ENCODE measurements around the gene NUP133. TPM values are rescaled to one million over a fixed set of nuclear protein-coding genes. Genes with fewer than 3 reads are reported as not detected.

The NUP133 gene
- total and polyA plus RNA-seq, 4 donors: 5.7 to 22.7 (median 10.4) TPM

DNA sequence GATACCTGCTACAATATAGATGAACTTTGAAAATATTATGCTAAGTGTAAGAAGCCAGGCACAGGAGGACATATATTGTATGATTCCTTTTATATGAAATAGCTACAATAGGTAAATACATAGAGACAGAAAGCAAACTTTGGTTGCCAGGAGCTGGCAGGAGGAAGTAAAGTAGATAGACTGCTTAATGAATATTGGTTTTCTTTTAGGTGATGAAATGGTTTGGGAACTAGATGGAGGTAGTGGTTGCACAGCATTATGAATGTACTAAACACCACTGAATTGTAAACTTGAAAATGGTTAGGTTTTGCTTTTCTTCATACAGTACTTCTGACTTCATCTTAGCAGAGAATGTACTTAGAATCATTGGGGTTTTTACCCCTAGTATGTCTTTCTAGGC is 28.8 kb upstream of the NUP133 start:
- no peak overlapping the region for H3K9ac ChIP-seq (ENCODE audit: low read depth in 1 of 2, low read length in 2 of 2)
- H3K27me3 ChIP-seq (ENCODE audit: control insufficient read depth in 4 of 4, insufficient read depth in 4 of 4, low read length in 3 of 4): no peaks in the 10 kb centered on the region
- no peaks in the 10 kb centered on the region for H3K9me3 ChIP-seq (ENCODE audit: control insufficient read depth in 4 of 4, low read length in 3 of 4)
- peaks cover 0 to 9% (median 1%) of the 10 kb centered on the region in 4 donors for H3K4me1 ChIP-seq (ENCODE audit: control insufficient read depth in 4 of 4, insufficient read depth in 4 of 4, low read length in 3 of 4)
- H3K36me3 ChIP-seq (ENCODE audit: control insufficient read depth in 4 of 4, insufficient read depth in 3 of 4, low read depth in 1 of 4, low read length in 3 of 4): peaks cover 0 to 41% (median 30%) of the 10 kb centered on the region in 4 donors
- H3K27ac ChIP-seq (ENCODE audit: low read depth in 1 of 2, low read length in 2 of 2): no peak overlapping the region
- no peak overlapping the region for H3K4me3 ChIP-seq (ENCODE audit: low read depth in 1 of 3, low read length in 3 of 3)
- DNase-seq (ENCODE audit: low spot score): no peak
- TF ChIP-seq FOXA2 (IDR thresholded peaks at IDR 0.05): no peak

DNA sequence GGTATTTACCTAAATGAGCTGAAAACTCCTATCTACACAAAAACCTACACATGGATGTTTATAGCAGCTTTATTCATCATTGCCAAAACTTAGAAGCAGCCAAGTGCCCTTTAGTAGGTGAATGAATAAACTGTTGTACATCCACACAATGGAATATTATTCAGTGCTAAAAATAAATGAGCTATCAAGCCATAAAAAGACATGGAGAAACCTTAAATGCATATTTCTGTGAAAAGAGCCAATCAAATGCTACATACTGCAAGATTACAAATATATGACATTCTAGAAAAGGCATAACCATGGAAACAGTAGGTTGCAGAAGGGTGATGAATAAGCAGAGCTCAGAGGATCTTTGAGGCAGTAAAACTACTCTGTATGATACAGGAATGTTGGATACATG is 27.1 kb upstream of the NUP133 start:
- no peaks in the 10 kb centered on the region for H3K9me3 ChIP-seq (ENCODE audit: control insufficient read depth in 4 of 4, low read length in 3 of 4)
- H3K9ac ChIP-seq (ENCODE audit: low read depth in 1 of 2, low read length in 2 of 2): no peak overlapping the region
- DNase-seq (ENCODE audit: low spot score): no peak
- TF ChIP-seq JUND (IDR thresholded peaks at IDR 0.05): no peak
- TF ChIP-seq, protein P1, sequence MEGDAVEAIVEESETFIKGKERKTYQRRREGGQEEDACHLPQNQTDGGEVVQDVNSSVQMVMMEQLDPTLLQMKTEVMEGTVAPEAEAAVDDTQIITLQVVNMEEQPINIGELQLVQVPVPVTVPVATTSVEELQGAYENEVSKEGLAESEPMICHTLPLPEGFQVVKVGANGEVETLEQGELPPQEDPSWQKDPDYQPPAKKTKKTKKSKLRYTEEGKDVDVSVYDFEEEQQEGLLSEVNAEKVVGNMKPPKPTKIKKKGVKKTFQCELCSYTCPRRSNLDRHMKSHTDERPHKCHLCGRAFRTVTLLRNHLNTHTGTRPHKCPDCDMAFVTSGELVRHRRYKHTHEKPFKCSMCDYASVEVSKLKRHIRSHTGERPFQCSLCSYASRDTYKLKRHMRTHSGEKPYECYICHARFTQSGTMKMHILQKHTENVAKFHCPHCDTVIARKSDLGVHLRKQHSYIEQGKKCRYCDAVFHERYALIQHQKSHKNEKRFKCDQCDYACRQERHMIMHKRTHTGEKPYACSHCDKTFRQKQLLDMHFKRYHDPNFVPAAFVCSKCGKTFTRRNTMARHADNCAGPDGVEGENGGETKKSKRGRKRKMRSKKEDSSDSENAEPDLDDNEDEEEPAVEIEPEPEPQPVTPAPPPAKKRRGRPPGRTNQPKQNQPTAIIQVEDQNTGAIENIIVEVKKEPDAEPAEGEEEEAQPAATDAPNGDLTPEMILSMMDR (IDR thresholded peaks at IDR 0.05; ENCODE audit: low read depth, low read length, missing input control): no peak
- TF ChIP-seq GABPA (IDR thresholded peaks at IDR 0.05 in 1 of 2, conservative IDR thresholded peaks at IDR 0.05 in 1 of 2): no peak
- no peak for TF ChIP-seq RXRA (IDR thresholded peaks at IDR 0.05)
- TF ChIP-seq, protein P2, sequence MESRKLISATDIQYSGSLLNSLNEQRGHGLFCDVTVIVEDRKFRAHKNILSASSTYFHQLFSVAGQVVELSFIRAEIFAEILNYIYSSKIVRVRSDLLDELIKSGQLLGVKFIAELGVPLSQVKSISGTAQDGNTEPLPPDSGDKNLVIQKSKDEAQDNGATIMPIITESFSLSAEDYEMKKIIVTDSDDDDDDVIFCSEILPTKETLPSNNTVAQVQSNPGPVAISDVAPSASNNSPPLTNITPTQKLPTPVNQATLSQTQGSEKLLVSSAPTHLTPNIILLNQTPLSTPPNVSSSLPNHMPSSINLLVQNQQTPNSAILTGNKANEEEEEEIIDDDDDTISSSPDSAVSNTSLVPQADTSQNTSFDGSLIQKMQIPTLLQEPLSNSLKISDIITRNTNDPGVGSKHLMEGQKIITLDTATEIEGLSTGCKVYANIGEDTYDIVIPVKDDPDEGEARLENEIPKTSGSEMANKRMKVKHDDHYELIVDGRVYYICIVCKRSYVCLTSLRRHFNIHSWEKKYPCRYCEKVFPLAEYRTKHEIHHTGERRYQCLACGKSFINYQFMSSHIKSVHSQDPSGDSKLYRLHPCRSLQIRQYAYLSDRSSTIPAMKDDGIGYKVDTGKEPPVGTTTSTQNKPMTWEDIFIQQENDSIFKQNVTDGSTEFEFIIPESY (IDR thresholded peaks at IDR 0.05): no peak
- TF ChIP-seq TAF1 (conservative IDR thresholded peaks at IDR 0.05): no peak
- no peak for TF ChIP-seq EGR1 (IDR thresholded peaks at IDR 0.05; ENCODE audit: low read depth in 2 of 2)
- TF ChIP-seq NR2F2 (IDR thresholded peaks at IDR 0.05): no peak
- no peak for TF ChIP-seq HNF4G (IDR thresholded peaks at IDR 0.05)
- no peak for TF ChIP-seq FOXA1 (IDR thresholded peaks at IDR 0.05)
- TF ChIP-seq HNF4A (conservative IDR thresholded peaks at IDR 0.05): no peak
- no peak for TF ChIP-seq YY1 (IDR thresholded peaks at IDR 0.05)
- TF ChIP-seq, protein P3, sequence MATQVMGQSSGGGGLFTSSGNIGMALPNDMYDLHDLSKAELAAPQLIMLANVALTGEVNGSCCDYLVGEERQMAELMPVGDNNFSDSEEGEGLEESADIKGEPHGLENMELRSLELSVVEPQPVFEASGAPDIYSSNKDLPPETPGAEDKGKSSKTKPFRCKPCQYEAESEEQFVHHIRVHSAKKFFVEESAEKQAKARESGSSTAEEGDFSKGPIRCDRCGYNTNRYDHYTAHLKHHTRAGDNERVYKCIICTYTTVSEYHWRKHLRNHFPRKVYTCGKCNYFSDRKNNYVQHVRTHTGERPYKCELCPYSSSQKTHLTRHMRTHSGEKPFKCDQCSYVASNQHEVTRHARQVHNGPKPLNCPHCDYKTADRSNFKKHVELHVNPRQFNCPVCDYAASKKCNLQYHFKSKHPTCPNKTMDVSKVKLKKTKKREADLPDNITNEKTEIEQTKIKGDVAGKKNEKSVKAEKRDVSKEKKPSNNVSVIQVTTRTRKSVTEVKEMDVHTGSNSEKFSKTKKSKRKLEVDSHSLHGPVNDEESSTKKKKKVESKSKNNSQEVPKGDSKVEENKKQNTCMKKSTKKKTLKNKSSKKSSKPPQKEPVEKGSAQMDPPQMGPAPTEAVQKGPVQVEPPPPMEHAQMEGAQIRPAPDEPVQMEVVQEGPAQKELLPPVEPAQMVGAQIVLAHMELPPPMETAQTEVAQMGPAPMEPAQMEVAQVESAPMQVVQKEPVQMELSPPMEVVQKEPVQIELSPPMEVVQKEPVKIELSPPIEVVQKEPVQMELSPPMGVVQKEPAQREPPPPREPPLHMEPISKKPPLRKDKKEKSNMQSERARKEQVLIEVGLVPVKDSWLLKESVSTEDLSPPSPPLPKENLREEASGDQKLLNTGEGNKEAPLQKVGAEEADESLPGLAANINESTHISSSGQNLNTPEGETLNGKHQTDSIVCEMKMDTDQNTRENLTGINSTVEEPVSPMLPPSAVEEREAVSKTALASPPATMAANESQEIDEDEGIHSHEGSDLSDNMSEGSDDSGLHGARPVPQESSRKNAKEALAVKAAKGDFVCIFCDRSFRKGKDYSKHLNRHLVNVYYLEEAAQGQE (IDR thresholded peaks at IDR 0.05): no peak
- TF ChIP-seq, protein P4, sequence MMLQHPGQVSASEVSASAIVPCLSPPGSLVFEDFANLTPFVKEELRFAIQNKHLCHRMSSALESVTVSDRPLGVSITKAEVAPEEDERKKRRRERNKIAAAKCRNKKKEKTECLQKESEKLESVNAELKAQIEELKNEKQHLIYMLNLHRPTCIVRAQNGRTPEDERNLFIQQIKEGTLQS (IDR thresholded peaks at IDR 0.05): no peak
- H3K36me3 ChIP-seq (ENCODE audit: control insufficient read depth in 4 of 4, insufficient read depth in 3 of 4, low read depth in 1 of 4, low read length in 3 of 4): peaks cover 4 to 52% (median 34%) of the 10 kb centered on the region in 4 donors
- H3K27me3 ChIP-seq (ENCODE audit: control insufficient read depth in 4 of 4, insufficient read depth in 4 of 4, low read length in 3 of 4): no peaks in the 10 kb centered on the region
- H3K4me1 ChIP-seq (ENCODE audit: control insufficient read depth in 4 of 4, insufficient read depth in 4 of 4, low read length in 3 of 4): peaks cover 0 to 5% (median 1%) of the 10 kb centered on the region in 4 donors
- no peak overlapping the region for H3K27ac ChIP-seq (ENCODE audit: low read depth in 1 of 2, low read length in 2 of 2)
- H3K4me3 ChIP-seq (ENCODE audit: low read depth in 1 of 3, low read length in 3 of 3): no peak overlapping the region

Data from liver (tissue), 9 donors.